ENCODE data around the gene MRTFA. TPM values are rescaled to one million over a fixed set of nuclear protein-coding genes. Genes with fewer than 3 reads are reported as not detected.
A peak's percentile ranks its signal among the peaks of the same experiment; 100 is the strongest.

Gene MRTFA
- total and polyA plus RNA-seq, 9 of the 15 experiments (the other 6 are each of a cell fraction or from before 2014, with no cell fraction given): 0.84 to 21.1 (median 3.7) TPM

- TF ChIP-seq RERE (CRISPR knock-in tag; IDR thresholded peaks at IDR 0.05; ENCODE audit: borderline replicate concordance) (no peak), VEZF1 (CRISPR knock-in tag; IDR thresholded peaks at IDR 0.05) (no peak), SIX5 (IDR thresholded peaks at IDR 0.05; ENCODE audit: borderline replicate concordance in 1 of 2, insufficient read depth in 1 of 2, low read depth in 1 of 2, low read length in 2 of 2) (no peak), TAF1 (IDR thresholded peaks at IDR 0.05; ENCODE audit: control insufficient read depth, extremely low read depth, insufficient read depth, low read length, severe bottlenecking) (no peak), POLR2AphosphoS5 (IDR thresholded peaks at IDR 0.05; ENCODE audit: control insufficient read depth, insufficient read depth, low read depth, low read length) (peak; percentile 53; the same call in 1 of the 2 replicates), KDM5B (IDR thresholded peaks at IDR 0.05; ENCODE audit: insufficient replicate concordance, low read depth, low read length) (no peak), ILK (tag; IDR thresholded peaks at IDR 0.05; ENCODE audit: borderline replicate concordance, low read depth) (no peak), ZFP91 (CRISPR knock-in tag; IDR thresholded peaks at IDR 0.05) (no peak), PTRF (tag; IDR thresholded peaks at IDR 0.05) (no peak), SNIP1 (IDR thresholded peaks at IDR 0.05; ENCODE audit: low read depth) (no peak), ZNF830 (CRISPR knock-in tag; IDR thresholded peaks at IDR 0.05) (no peak), RNF2 (IDR thresholded peaks at IDR 0.05) (no peak), COPS2 (conservative IDR thresholded peaks at IDR 0.05) (no peak), CCAR2 (IDR thresholded peaks at IDR 0.05; ENCODE audit: low read depth, low read length) (no peak), RBM39 (optimal IDR thresholded peaks at IDR 0.05; ENCODE audit: low read depth, low read length) (no peak), ZNF695 (CRISPR knock-in tag; IDR thresholded peaks at IDR 0.05) (no peak), MEF2D (tag; conservative IDR thresholded peaks at IDR 0.05; ENCODE audit: low read depth) (0 out of 2 replicates have a peak, but pooled peaks have one; percentile 25), ZNF384 (IDR thresholded peaks at IDR 0.05; ENCODE audit: low read depth, low read length) (no peak), ZNF696 (CRISPR knock-in tag; conservative IDR thresholded peaks at IDR 0.05) (no peak), TCFL5 (CRISPR knock-in tag; conservative IDR thresholded peaks at IDR 0.05) (no peak), NFYB (IDR thresholded peaks at IDR 0.05; ENCODE audit: extremely low read depth, insufficient read length) (no peak)
Observed at GRCh38 chr22:40499209-40499623, 137.3 kb downstream of the MRTFA start (continued).
